Endothelial cell of umbilical vein (primary cell): Measurements from ENCODE around the gene TRIM69. TPM values are rescaled to one million over a fixed set of nuclear protein-coding genes. Genes with fewer than 3 reads are reported as not detected.
"Not testable (repeated sequence)": the region's sequence is repeated elsewhere in the genome, so short reads cannot be mapped to it uniquely, and the experiment has no call there.

Experiments used
- BruUV-seq: library from RNA; stranded (reverse); fragments of 400-500 nt; replicated peaks from 2 replicates; lab custom pipeline; 2021; lab: Mats Ljungman, UMichigan
- CTCF ChIA-PET: fragments of 300-600, 350-600 bp; sonication (Branson Sonifier 250); formaldehyde crosslinking; loops from one replicate; lab custom pipeline; 2021; ENCODE audit warnings: antibody characterized with exemption, inconsistent platforms; lab: Charles Lee
- POLR2A ChIA-PET: fragments of 300-600, 350-600 bp; sonication (Branson Sonifier 250); formaldehyde crosslinking; loops from one replicate; lab custom pipeline; 2021; ENCODE audit warnings: antibody characterized with exemption, inconsistent platforms; lab: Charles Lee
- DNase-seq: peaks from one replicate; pipeline ENCODE4 v3.0.0-alpha.2; 2011; ENCODE audit warnings: low read depth, low spot score
- FAIRE-seq: peaks from 2 replicates; lab custom pipeline; 2011; peaks lifted over from hg19 to GRCh38; lab: Jason Lieb, UNC
- H2AFZ ChIP-seq: 2 replicates; pipeline ENCODE4 v1.6.0; 2012; ENCODE audit warnings: low read depth, low read length, control low read depth, inconsistent platforms
- H3K27ac ChIP-seq: 2 replicates; pipeline ENCODE4 v1.5.1; 2011; ENCODE audit warnings: low read depth, mild to moderate bottlenecking, control low read depth, low read length, moderate library complexity; ENCODE audit not compliant: insufficient read depth
- H3K27me3 ChIP-seq, 2 experiments: 2 replicates each; pipeline versions ENCODE4 v1.6.0 to v1.6.1; 2011; ENCODE audit warnings: low read length in 2 of 2, mixed read lengths in 1 of 2; ENCODE audit not compliant: control insufficient read depth in 2 of 2, insufficient read depth in 2 of 2
- H3K36me3 ChIP-seq, 2 experiments: 2 replicates in 1 of 2; 3 replicates in 1 of 2; pipeline ENCODE4 v1.5.1; 2011; ENCODE audit warnings: low read length in 2 of 2, mild to moderate bottlenecking in 1 of 2, moderate library complexity in 1 of 2; ENCODE audit not compliant: control insufficient read depth in 2 of 2, insufficient read depth in 2 of 2; ENCODE audit errors: extremely low read depth in 1 of 2
- H3K4me1 ChIP-seq: 3 replicates; pipeline ENCODE4 v1.5.1; 2011; ENCODE audit warnings: mild to moderate bottlenecking, low read length; ENCODE audit not compliant: control insufficient read depth, insufficient read depth; ENCODE audit errors: extremely low read depth
- H3K4me2 ChIP-seq: 2 replicates; pipeline ENCODE4 v1.6.1; 2011; ENCODE audit warnings: low read length, control low read depth, mixed read lengths; ENCODE audit not compliant: insufficient read depth
- H3K4me3 ChIP-seq, 3 experiments: fragments of 200-600 bp in 1 of 3; sonication (generic), shearing (Covaris generic) in 1 of 3; replicated peaks in 1 of 3; 2 replicates each; pipeline ENCODE4 v1.5.1; 2011 to 2016; ENCODE audit warnings: control low read depth in 3 of 3, low read length in 3 of 3, mild to moderate bottlenecking in 2 of 3, inconsistent platforms in 1 of 3, low read depth in 1 of 3, moderate library complexity in 1 of 3; ENCODE audit not compliant: insufficient read depth in 1 of 3
- H3K79me2 ChIP-seq: 2 replicates; pipeline ENCODE4 v1.6.0; 2012; ENCODE audit warnings: low read length, inconsistent platforms; ENCODE audit not compliant: control insufficient read depth, insufficient read depth
- H3K9ac ChIP-seq: replicated peaks from 2 replicates; pipeline ENCODE3; 2011; ENCODE audit warnings: low read length, control low read depth; ENCODE audit not compliant: insufficient read depth; ENCODE audit errors: extremely low read depth
- H3K9me1 ChIP-seq: replicated peaks from 3 replicates; pipeline ENCODE4 v1.6.0; 2011; ENCODE audit warnings: mild to moderate bottlenecking, low read length; ENCODE audit not compliant: control insufficient read depth, insufficient read depth; ENCODE audit errors: extremely low read depth
- H3K9me3 ChIP-seq: replicated peaks from 2 replicates; pipeline ENCODE4 v1.5.1; 2012; ENCODE audit warnings: low read length, inconsistent platforms; ENCODE audit not compliant: control insufficient read depth, insufficient read depth
- H4K20me1 ChIP-seq: replicated peaks from 2 replicates; pipeline ENCODE3; 2011; ENCODE audit warnings: mild to moderate bottlenecking, low read length; ENCODE audit not compliant: control insufficient read depth, insufficient read depth; ENCODE audit errors: extremely low read depth
- EZH2 ChIP-seq: IDR thresholded peaks from 2 replicates; pipeline ENCODE4 v1.6.1; 2012; ENCODE audit warnings: borderline replicate concordance, low read depth, mild to moderate bottlenecking, moderate library complexity, low read length, inconsistent platforms; ENCODE audit not compliant: severe bottlenecking
- dilution Hi-C: fragments of 300-500 bp; cut with MboI; formaldehyde crosslinking; loops from one replicate; pipeline ENCODE4 v1.15.0; 2019; ENCODE audit warnings: low sequenced_read_pairs; ENCODE audit not compliant: extremely low pct_ligation_motif_present
- intact Hi-C: fragments of 100-400 bp; cut with micrococcal nuclease; formaldehyde crosslinking; loops from one replicate; pipeline ENCODE4 v1.10.0; 2022
- polyA plus RNA-seq, 4 experiments: library from polyadenylated mRNA; depleted of rRNA in 3 of 4; stranded (reverse) in 3 of 4; unstranded in 1 of 4; fragments of >200 nt; gene quantifications; 2 replicates each; pipeline versions ENCODE4 v1.2.1 to v1.2.3, GENCODE V29; 2011 to 2012; ENCODE audit warnings: missing spikeins in 1 of 4
- total RNA-seq: library from RNA; stranded (reverse); gene quantifications from 2 replicates; pipeline ENCODE4 v1.2.3, GENCODE V29; 2021
- TF ChIP-seq, protein P1 (sequence below), 2 donors: IDR thresholded peaks; 1 replicate in 1 of 2; 2 replicates in 1 of 2; pipeline ENCODE4 v1.5.1; 2011; ENCODE audit warnings: low read length in 2 of 2, mild to moderate bottlenecking in 2 of 2, moderate library complexity in 2 of 2, control low read depth in 1 of 2, inconsistent platforms in 1 of 2, low read depth in 1 of 2; ENCODE audit not compliant: insufficient read depth in 1 of 2; ENCODE audit errors: extremely low read depth in 1 of 2

The TRIM69 gene
- total and polyA plus RNA-seq, 2 donors (not counting 3 experiments of a cell fraction or from before 2014, with no cell fraction given), result 4.8 to 13.0 TPM

DNA sequence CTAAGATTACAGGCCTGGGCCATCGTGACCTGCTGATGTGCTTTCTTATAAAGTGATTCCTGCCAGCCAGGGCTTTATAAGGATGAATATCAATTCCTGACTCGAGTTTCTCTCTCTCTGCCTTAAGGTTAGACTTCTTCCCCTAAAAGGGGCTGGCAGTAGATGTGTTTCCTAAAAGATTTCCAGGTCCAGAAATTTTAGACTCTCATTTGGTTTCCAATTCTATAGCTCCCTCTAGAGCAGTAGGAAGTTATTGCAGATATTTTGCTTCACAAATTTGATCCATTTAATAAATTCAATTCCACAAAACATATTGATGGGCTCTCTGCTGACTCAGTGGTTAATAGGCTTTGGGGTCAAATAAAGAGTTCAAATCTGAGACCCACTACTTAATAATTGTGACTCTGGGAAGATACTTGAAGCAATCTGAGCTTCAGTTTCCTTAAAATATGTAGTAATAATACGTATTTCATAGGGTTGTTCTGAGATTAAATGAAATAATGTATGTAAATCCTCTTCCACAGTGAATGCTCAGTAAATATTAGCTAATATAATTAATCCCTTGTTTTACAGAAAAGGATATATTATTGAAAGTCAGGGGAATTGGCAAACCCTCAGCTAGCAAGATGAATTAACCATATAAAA is 2.1 kb downstream of the TRIM69 start:
- dilution Hi-C loops (loop anchor here (25.0 kb wide), 1 partner anchor 151 kb away; no protein-coding TSS in a partner anchor), intact Hi-C loops (loop anchor here (1.0 kb wide), 4 partner anchors 25 to 160 kb away; partner anchors contain the start of gene SPG11)
- no TSS peak for BruUV-seq
- H2AFZ ChIP-seq, result no peak overlapping the region
- H3K27me3 ChIP-seq, result no peaks in the 10 kb centered on the region
- no peak overlapping the region for H3K4me2 ChIP-seq
- no peak overlapping the region for H3K27ac ChIP-seq
- no peaks in the 10 kb centered on the region for H4K20me1 ChIP-seq
- H3K4me1 ChIP-seq, result peaks cover 2% of the 10 kb centered on the region
- CTCF ChIA-PET, result interaction anchor here (0.6 to 5.0 kb wide), 32 partner anchors 8 to 380 kb away, joined by 3 to 107 read pairs (median 5); partner anchors contain the start of genes B2M, PATL2 and SPG11
- DNase-seq, result peak; percentile 66
- no peaks in the 10 kb centered on the region for H3K36me3 ChIP-seq
- peak; percentile 80 for FAIRE-seq
- no peaks in the 10 kb centered on the region for H3K9me3 ChIP-seq
- no peaks in the 10 kb centered on the region for H3K79me2 ChIP-seq
- no peak overlapping the region for H3K9ac ChIP-seq
- H3K9me1 ChIP-seq, result no peaks in the 10 kb centered on the region
- POLR2A ChIA-PET, result interaction anchor here (0.8 to 1.6 kb wide), 4 partner anchors 10 to 75 kb away, joined by 3 to 4 read pairs (median 4); partner anchors contain the start of genes B2M, PATL2 and SPG11
- TF ChIP-seq, protein P1, sequence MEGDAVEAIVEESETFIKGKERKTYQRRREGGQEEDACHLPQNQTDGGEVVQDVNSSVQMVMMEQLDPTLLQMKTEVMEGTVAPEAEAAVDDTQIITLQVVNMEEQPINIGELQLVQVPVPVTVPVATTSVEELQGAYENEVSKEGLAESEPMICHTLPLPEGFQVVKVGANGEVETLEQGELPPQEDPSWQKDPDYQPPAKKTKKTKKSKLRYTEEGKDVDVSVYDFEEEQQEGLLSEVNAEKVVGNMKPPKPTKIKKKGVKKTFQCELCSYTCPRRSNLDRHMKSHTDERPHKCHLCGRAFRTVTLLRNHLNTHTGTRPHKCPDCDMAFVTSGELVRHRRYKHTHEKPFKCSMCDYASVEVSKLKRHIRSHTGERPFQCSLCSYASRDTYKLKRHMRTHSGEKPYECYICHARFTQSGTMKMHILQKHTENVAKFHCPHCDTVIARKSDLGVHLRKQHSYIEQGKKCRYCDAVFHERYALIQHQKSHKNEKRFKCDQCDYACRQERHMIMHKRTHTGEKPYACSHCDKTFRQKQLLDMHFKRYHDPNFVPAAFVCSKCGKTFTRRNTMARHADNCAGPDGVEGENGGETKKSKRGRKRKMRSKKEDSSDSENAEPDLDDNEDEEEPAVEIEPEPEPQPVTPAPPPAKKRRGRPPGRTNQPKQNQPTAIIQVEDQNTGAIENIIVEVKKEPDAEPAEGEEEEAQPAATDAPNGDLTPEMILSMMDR (IDR thresholded peaks at IDR 0.05; ENCODE audit: extremely low read depth in 1 of 2, insufficient read depth in 1 of 2, low read depth in 1 of 2, low read length in 2 of 2), result peak; percentile 40 to 45
- TF ChIP-seq EZH2, result no peak
- H3K4me3 ChIP-seq, result no peak overlapping the region

DNA sequence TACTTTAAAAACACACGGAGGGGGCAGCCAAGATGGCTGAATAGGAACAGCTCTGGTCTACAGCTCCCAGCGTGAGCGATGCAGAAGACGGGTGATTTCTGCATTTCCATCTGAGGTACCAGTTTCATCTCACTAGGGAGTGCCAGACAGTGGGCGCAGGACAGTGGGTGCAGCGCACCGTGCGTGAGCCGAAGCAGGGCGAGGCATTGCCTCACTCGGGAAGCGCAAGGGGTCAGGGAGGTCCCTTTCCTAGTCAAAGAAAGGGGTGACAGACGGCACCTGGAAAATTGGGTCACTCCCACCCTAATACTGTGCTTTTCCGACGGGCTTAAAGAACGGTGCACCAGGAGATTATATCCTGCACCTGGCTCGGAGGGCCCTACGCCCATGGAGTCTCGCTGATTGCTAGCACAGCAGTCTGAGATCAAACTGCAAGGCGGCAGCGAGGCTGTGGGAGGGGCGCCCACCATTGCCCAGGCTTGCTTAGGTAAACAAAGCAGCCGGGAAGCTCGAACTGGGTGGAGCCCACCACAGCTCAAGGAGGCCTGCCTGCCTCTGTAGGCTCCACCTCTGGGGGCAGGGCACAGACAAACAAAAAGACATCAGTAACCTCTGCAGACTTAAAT is 3.0 kb downstream of the TRIM69 start:
- H3K4me2 ChIP-seq, H3K9me1 ChIP-seq, H3K9me3 ChIP-seq, intact Hi-C loops, H3K27me3 ChIP-seq, H3K79me2 ChIP-seq, FAIRE-seq, H4K20me1 ChIP-seq, H3K4me3 ChIP-seq, DNase-seq, H3K36me3 ChIP-seq, H3K9ac ChIP-seq, H2AFZ ChIP-seq, H3K27ac ChIP-seq, H3K4me1 ChIP-seq, BruUV-seq: not testable (repeated sequence)
- ChIA-PET CTCF (interaction anchor here (1.0 to 5.0 kb wide), 15 partner anchors 8 to 160 kb away, joined by 4 to 107 read pairs (median 13); partner anchors contain the start of genes B2M, PATL2 and SPG11), POLR2A (interaction anchor here (0.8 to 1.6 kb wide), 2 partner anchors 11 to 26 kb away, joined by 3 to 4 read pairs; no protein-coding TSS in a partner anchor)
- dilution Hi-C loops, result loop anchor here (25.0 kb wide), 1 partner anchor 152 kb away; no protein-coding TSS in a partner anchor

DNA sequence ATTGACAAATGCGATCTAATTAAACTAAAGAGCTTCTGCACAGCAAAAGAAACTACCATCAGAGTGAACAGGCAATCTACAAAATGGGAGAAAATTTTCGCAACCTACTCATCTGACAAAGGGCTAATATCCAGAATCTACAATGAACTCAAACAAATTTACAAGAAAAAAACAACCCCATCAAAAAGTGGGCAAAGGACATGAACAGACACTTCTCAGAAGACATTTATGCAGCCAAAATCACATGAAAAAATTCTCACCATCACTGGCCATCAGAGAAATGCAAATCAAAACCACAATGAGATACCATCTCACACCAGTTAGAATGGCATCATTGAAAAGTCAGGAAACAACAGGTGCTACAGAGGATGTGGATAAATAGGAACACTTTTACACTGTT is 7.1 kb downstream of the TRIM69 start:
- CTCF ChIA-PET, H3K27me3 ChIP-seq, BruUV-seq, H2AFZ ChIP-seq, H3K4me1 ChIP-seq, intact Hi-C loops, H3K27ac ChIP-seq, H4K20me1 ChIP-seq, H3K9me1 ChIP-seq, H3K36me3 ChIP-seq, H3K79me2 ChIP-seq, H3K9ac ChIP-seq, H3K4me2 ChIP-seq, H3K4me3 ChIP-seq, H3K9me3 ChIP-seq, POLR2A ChIA-PET, DNase-seq, FAIRE-seq: not testable (repeated sequence)
- dilution Hi-C loops, result loop anchor here (25.0 kb wide), 1 partner anchor 156 kb away; no protein-coding TSS in a partner anchor
